ENCODE data around the gene RTN1. TPM values are rescaled to one million over a fixed set of nuclear protein-coding genes. Genes with fewer than 3 reads are reported as not detected.

Gene RTN1
- total RNA-seq, 2 experiments from 2014 or later, result not detected

GRCh38 chr14:59848671-59849070, 21.9 kb downstream of the RTN1 start:
- H3K79me2 ChIP-seq (ENCODE audit: insufficient read depth, low read depth, low read length), result no peaks in the 10 kb centered on the region
- no peak for DNase-seq (ENCODE audit: low spot score)
- BruUV-seq (replicated peaks), result no TSS peak
- no peak overlapping the region for H2AFZ ChIP-seq (ENCODE audit: low read length)
- CTCF ChIA-PET (ENCODE audit: unreplicated experiment), result no interaction called here
- intact Hi-C loops (cut with micrococcal nuclease; ENCODE audit: unreplicated experiment), result no loop called here
- no peaks in the 10 kb centered on the region for H3K9me2 ChIP-seq (ENCODE audit: insufficient read depth, low read length)
- no peak overlapping the region for H3K27ac ChIP-seq (ENCODE audit: low read depth, low read length, poor library complexity, severe bottlenecking)
- POLR2A ChIA-PET, result no interaction called here
- H3K4me1 ChIP-seq (ENCODE audit: insufficient read depth, low read length, poor library complexity, severe bottlenecking), result no peaks in the 10 kb centered on the region
- H3K4me3 ChIP-seq (ENCODE audit: low read depth, low read length, poor library complexity, severe bottlenecking), result no peak overlapping the region
- H3K9me3 ChIP-seq (ENCODE audit: low read length), result no peaks in the 10 kb centered on the region
- H4K20me1 ChIP-seq (ENCODE audit: insufficient read depth, low read length), result no peaks in the 10 kb centered on the region
- H3K36me3 ChIP-seq (ENCODE audit: insufficient read depth, low read length), result no peaks in the 10 kb centered on the region
- H3K4me2 ChIP-seq (ENCODE audit: low read length), result no peak overlapping the region
- TF ChIP-seq EZH2phosphoT487 (IDR thresholded peaks at IDR 0.05; ENCODE audit: borderline replicate concordance, low read depth, low read length) (no peak), CTCF (conservative IDR thresholded peaks at IDR 0.05; ENCODE audit: low read length) (no peak)

GRCh38 chr14:59847711-59848110, 22.9 kb downstream of the RTN1 start:
- CTCF ChIA-PET (ENCODE audit: unreplicated experiment), result no interaction called here
- no peak overlapping the region for H3K4me2 ChIP-seq (ENCODE audit: low read length)
- BruUV-seq (replicated peaks), result no TSS peak
- no peak overlapping the region for H3K27ac ChIP-seq (ENCODE audit: low read depth, low read length, poor library complexity, severe bottlenecking)
- no peaks in the 10 kb centered on the region for H3K9me3 ChIP-seq (ENCODE audit: low read length)
- no peak overlapping the region for H2AFZ ChIP-seq (ENCODE audit: low read length)
- no peaks in the 10 kb centered on the region for H3K79me2 ChIP-seq (ENCODE audit: insufficient read depth, low read depth, low read length)
- TF ChIP-seq EZH2phosphoT487 (IDR thresholded peaks at IDR 0.05; ENCODE audit: borderline replicate concordance, low read depth, low read length), result no peak
- TF ChIP-seq CTCF (conservative IDR thresholded peaks at IDR 0.05; ENCODE audit: low read length), result no peak
- no peaks in the 10 kb centered on the region for H4K20me1 ChIP-seq (ENCODE audit: insufficient read depth, low read length)
- H3K4me3 ChIP-seq (ENCODE audit: low read depth, low read length, poor library complexity, severe bottlenecking), result no peak overlapping the region
- POLR2A ChIA-PET, result no interaction called here
- no peaks in the 10 kb centered on the region for H3K36me3 ChIP-seq (ENCODE audit: insufficient read depth, low read length)
- no peaks in the 10 kb centered on the region for H3K4me1 ChIP-seq (ENCODE audit: insufficient read depth, low read length, poor library complexity, severe bottlenecking)
- intact Hi-C loops (cut with micrococcal nuclease; ENCODE audit: unreplicated experiment), result no loop called here
- no peak for DNase-seq (ENCODE audit: low spot score)
- H3K9me2 ChIP-seq (ENCODE audit: insufficient read depth, low read length), result no peaks in the 10 kb centered on the region

- Histone ChIP-seq H3K79me2 (ENCODE audit: insufficient read depth, low read depth, low read length) (no peaks in the 10 kb centered on the region), H3K36me3 (ENCODE audit: insufficient read depth, low read length) (no peaks in the 10 kb centered on the region), H3K4me1 (ENCODE audit: insufficient read depth, low read length, poor library complexity, severe bottlenecking) (no peaks in the 10 kb centered on the region), H3K9me2 (ENCODE audit: insufficient read depth, low read length) (no peaks in the 10 kb centered on the region), H3K4me2 (ENCODE audit: low read length) (no peak overlapping the region), H2AFZ (ENCODE audit: low read length) (no peak overlapping the region), H3K4me3 (ENCODE audit: low read depth, low read length, poor library complexity, severe bottlenecking) (no peak overlapping the region), H3K9me3 (ENCODE audit: low read length) (no peaks in the 10 kb centered on the region), H4K20me1 (ENCODE audit: insufficient read depth, low read length) (no peaks in the 10 kb centered on the region), H3K27ac (ENCODE audit: low read depth, low read length, poor library complexity, severe bottlenecking) (no peak overlapping the region)
- TF ChIP-seq CTCF (conservative IDR thresholded peaks at IDR 0.05; ENCODE audit: low read length) (no peak), EZH2phosphoT487 (IDR thresholded peaks at IDR 0.05; ENCODE audit: borderline replicate concordance, low read depth, low read length) (no peak)
- no TSS peak for BruUV-seq (replicated peaks)
- CTCF ChIA-PET (ENCODE audit: unreplicated experiment), result no interaction called here
- intact Hi-C loops (cut with micrococcal nuclease; ENCODE audit: unreplicated experiment), result no loop called here
- POLR2A ChIA-PET, result interaction anchor here (0.7 kb wide), 1 partner anchor 508 kb away, joined by 3 read pairs; no protein-coding TSS in a partner anchor
- DNase-seq (ENCODE audit: low spot score), result no peak
Measured at GRCh38 chr14:59846595-59846994, 24.0 kb downstream of the RTN1 start.
